ENCODE results near the gene PACRG. TPM values are rescaled to one million over a fixed set of nuclear protein-coding genes. Genes with fewer than 3 reads are reported as not detected.

The PACRG gene
- total and polyA plus RNA-seq, 2 of the 13 experiments (the other 11 are each of a cell fraction or from before 2014, with no cell fraction given) = 0.13 TPM; not detected in 1

DNA sequence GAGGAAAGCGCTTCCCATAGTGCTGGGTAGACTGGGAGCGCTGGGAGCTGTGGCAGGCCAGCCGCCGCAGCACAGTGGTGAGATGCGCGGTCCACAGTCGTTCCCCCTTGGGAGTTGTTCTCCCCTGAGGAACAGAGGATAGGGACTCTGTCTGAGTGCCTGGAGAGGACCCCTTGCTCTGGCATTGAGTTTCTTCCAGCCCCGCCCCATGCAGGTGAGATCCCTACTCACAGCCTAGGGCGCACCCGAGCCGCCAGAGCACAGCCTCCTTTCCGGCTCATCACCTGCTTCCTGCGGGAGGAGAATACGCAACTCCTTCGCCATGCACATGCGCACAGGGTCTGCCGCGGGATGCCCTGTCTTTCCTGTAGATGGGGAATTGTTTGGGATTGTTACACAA is 140.6 kb downstream of the PACRG start:
- in situ Hi-C loops (cut with HindIII; ENCODE audit: extremely low pct_ligation_motif_present, low pct_unique_long_range_greater_than_20kb) = no loop called here
- no peak for DNase-seq (ENCODE audit: low spot score)
- ATAC-seq = no peak
- Histone ChIP-seq H3K9me3 (ENCODE audit: low read length) (no peaks in the 10 kb centered on the region), H3K27me3 (ENCODE audit: control insufficient read depth in 1 of 2, insufficient read depth in 2 of 2, low read length in 2 of 2) (no peaks in the 10 kb centered on the region), H3K4me3 (replicated peaks in 1 of 3; ENCODE audit: insufficient read depth in 1 of 3, low read depth in 2 of 3, low read length in 3 of 3) (no peak overlapping the region), H3K36me3 (replicated peaks in 1 of 2; ENCODE audit: control insufficient read depth in 1 of 2, insufficient read depth in 2 of 2, low read length in 2 of 2) (no peaks in the 10 kb centered on the region), H3K79me2 (ENCODE audit: insufficient read depth, low read length) (no peaks in the 10 kb centered on the region), H3K4me2 (ENCODE audit: low read depth, low read length) (no peak overlapping the region), H3K9ac (ENCODE audit: insufficient read depth, low read depth, low read length) (no peak overlapping the region), H2AFZ (ENCODE audit: low read length) (no peak overlapping the region), H3K27ac (ENCODE audit: extremely low read length, insufficient read depth, low read length) (no peak overlapping the region), H3K4me1 (ENCODE audit: insufficient read depth, low read length) (no peaks in the 10 kb centered on the region), H4K20me1 (ENCODE audit: insufficient read depth, low read length) (no peaks in the 10 kb centered on the region)
- intact Hi-C loops (cut with micrococcal nuclease; ENCODE audit: unreplicated experiment) = no loop called here
- ChIA-PET CTCF (ENCODE audit: low intra/inter-chr PET ratio, low total read pairs) (no interaction called here), POLR2A (no interaction called here)
- 68% methylated on average over 18 of the region's 18 CpGs for WGBS (ENCODE audit: low lambda C conversion rate)
- no peak for FAIRE-seq
- BruUV-seq (replicated peaks) = no TSS peak
- TF ChIP-seq ARNTL (CRISPR knock-in tag; IDR thresholded peaks at IDR 0.05) = no peak
- TF ChIP-seq, protein P1, sequence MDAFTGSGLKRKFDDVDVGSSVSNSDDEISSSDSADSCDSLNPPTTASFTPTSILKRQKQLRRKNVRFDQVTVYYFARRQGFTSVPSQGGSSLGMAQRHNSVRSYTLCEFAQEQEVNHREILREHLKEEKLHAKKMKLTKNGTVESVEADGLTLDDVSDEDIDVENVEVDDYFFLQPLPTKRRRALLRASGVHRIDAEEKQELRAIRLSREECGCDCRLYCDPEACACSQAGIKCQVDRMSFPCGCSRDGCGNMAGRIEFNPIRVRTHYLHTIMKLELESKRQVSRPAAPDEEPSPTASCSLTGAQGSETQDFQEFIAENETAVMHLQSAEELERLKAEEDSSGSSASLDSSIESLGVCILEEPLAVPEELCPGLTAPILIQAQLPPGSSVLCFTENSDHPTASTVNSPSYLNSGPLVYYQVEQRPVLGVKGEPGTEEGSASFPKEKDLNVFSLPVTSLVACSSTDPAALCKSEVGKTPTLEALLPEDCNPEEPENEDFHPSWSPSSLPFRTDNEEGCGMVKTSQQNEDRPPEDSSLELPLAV (CRISPR knock-in tag; conservative IDR thresholded peaks at IDR 0.05; ENCODE audit: low read depth) = no peak
- no peak for TF ChIP-seq ZNF776 (CRISPR knock-in tag; IDR thresholded peaks at IDR 0.05)
- TF ChIP-seq, protein P2, sequence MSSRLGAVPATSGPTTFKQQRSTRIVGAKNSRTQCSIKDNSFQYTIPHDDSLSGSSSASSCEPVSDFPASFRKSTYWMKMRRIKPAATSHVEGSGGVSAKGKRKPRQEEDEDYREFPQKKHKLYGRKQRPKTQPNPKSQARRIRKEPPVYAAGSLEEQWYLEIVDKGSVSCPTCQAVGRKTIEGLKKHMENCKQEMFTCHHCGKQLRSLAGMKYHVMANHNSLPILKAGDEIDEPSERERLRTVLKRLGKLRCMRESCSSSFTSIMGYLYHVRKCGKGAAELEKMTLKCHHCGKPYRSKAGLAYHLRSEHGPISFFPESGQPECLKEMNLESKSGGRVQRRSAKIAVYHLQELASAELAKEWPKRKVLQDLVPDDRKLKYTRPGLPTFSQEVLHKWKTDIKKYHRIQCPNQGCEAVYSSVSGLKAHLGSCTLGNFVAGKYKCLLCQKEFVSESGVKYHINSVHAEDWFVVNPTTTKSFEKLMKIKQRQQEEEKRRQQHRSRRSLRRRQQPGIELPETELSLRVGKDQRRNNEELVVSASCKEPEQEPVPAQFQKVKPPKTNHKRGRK (CRISPR knock-in tag; IDR thresholded peaks at IDR 0.05) = no peak
- no peak for TF ChIP-seq ARNT2 (CRISPR knock-in tag; IDR thresholded peaks at IDR 0.05; ENCODE audit: low read depth)
- TF ChIP-seq ZNF83 (CRISPR knock-in tag; IDR thresholded peaks at IDR 0.05; ENCODE audit: borderline replicate concordance) = no peak
- TF ChIP-seq, protein P3, sequence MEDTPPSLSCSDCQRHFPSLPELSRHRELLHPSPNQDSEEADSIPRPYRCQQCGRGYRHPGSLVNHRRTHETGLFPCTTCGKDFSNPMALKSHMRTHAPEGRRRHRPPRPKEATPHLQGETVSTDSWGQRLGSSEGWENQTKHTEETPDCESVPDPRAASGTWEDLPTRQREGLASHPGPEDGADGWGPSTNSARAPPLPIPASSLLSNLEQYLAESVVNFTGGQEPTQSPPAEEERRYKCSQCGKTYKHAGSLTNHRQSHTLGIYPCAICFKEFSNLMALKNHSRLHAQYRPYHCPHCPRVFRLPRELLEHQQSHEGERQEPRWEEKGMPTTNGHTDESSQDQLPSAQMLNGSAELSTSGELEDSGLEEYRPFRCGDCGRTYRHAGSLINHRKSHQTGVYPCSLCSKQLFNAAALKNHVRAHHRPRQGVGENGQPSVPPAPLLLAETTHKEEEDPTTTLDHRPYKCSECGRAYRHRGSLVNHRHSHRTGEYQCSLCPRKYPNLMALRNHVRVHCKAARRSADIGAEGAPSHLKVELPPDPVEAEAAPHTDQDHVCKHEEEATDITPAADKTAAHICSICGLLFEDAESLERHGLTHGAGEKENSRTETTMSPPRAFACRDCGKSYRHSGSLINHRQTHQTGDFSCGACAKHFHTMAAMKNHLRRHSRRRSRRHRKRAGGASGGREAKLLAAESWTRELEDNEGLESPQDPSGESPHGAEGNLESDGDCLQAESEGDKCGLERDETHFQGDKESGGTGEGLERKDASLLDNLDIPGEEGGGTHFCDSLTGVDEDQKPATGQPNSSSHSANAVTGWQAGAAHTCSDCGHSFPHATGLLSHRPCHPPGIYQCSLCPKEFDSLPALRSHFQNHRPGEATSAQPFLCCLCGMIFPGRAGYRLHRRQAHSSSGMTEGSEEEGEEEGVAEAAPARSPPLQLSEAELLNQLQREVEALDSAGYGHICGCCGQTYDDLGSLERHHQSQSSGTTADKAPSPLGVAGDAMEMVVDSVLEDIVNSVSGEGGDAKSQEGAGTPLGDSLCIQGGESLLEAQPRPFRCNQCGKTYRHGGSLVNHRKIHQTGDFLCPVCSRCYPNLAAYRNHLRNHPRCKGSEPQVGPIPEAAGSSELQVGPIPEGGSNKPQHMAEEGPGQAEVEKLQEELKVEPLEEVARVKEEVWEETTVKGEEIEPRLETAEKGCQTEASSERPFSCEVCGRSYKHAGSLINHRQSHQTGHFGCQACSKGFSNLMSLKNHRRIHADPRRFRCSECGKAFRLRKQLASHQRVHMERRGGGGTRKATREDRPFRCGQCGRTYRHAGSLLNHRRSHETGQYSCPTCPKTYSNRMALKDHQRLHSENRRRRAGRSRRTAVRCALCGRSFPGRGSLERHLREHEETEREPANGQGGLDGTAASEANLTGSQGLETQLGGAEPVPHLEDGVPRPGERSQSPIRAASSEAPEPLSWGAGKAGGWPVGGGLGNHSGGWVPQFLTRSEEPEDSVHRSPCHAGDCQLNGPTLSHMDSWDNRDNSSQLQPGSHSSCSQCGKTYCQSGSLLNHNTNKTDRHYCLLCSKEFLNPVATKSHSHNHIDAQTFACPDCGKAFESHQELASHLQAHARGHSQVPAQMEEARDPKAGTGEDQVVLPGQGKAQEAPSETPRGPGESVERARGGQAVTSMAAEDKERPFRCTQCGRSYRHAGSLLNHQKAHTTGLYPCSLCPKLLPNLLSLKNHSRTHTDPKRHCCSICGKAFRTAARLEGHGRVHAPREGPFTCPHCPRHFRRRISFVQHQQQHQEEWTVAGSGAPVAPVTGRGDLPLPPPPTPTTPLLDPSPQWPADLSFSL (CRISPR knock-in tag; IDR thresholded peaks at IDR 0.05) = no peak
- no peak for TF ChIP-seq TBP (CRISPR knock-in tag; IDR thresholded peaks at IDR 0.05)
- TF ChIP-seq, protein P4, sequence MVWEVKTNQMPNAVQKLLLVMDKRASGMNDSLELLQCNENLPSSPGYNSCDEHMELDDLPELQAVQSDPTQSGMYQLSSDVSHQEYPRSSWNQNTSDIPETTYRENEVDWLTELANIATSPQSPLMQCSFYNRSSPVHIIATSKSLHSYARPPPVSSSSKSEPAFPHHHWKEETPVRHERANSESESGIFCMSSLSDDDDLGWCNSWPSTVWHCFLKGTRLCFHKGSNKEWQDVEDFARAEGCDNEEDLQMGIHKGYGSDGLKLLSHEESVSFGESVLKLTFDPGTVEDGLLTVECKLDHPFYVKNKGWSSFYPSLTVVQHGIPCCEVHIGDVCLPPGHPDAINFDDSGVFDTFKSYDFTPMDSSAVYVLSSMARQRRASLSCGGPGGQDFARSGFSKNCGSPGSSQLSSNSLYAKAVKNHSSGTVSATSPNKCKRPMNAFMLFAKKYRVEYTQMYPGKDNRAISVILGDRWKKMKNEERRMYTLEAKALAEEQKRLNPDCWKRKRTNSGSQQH (CRISPR knock-in tag; IDR thresholded peaks at IDR 0.05; ENCODE audit: low read depth) = no peak
- TF ChIP-seq, protein P5, sequence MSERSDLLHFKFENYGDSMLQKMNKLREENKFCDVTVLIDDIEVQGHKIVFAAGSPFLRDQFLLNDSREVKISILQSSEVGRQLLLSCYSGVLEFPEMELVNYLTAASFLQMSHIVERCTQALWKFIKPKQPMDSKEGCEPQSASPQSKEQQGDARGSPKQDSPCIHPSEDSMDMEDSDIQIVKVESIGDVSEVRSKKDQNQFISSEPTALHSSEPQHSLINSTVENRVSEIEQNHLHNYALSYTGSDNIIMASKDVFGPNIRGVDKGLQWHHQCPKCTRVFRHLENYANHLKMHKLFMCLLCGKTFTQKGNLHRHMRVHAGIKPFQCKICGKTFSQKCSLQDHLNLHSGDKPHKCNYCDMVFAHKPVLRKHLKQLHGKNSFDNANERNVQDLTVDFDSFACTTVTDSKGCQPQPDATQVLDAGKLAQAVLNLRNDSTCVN (CRISPR knock-in tag; IDR thresholded peaks at IDR 0.05; ENCODE audit: borderline replicate concordance) = no peak
- TF ChIP-seq SYNCRIP (IDR thresholded peaks at IDR 0.05; ENCODE audit: insufficient read depth, low read depth, low read length) = no peak
- TF ChIP-seq ZBTB1 (CRISPR knock-in tag; IDR thresholded peaks at IDR 0.05; ENCODE audit: borderline replicate concordance) = no peak
- no peak for TF ChIP-seq ZNF713 (CRISPR knock-in tag; IDR thresholded peaks at IDR 0.05)
